Astrocyte of the cerebellum (primary cell): ENCODE measurements around the gene RNASEH2B.

Experiments used
- DNase-seq: peaks from one replicate; pipeline ENCODE4 v3.0.0-alpha.2; 2011; ENCODE audit warnings: low read depth
- H3K4me3 ChIP-seq: 2 replicates; pipeline ENCODE4 v1.5.1; 2011; ENCODE audit warnings: mild to moderate bottlenecking, low read depth, low read length, moderate library complexity
- CTCF ChIP-seq: IDR thresholded peaks from 2 replicates; pipeline ENCODE4 v1.5.1; 2012; ENCODE audit warnings: low read length, low read depth, moderate library complexity, mild to moderate bottlenecking; ENCODE audit errors: missing control alignments
- in situ Hi-C: cut with HindIII; loops from 2 replicates; pipeline ENCODE4 v1.10.0; 2017; ENCODE audit warnings: low sequenced_read_pairs

The RNASEH2B gene

GRCh38 chr13:51004111-51004865, 94.7 kb downstream of the RNASEH2B start:
- TF ChIP-seq CTCF: no peak
- in situ Hi-C loops: no loop called here
- H3K4me3 ChIP-seq: no peak overlapping the region
- DNase-seq: no peak

GRCh38 chr13:51004918-51005460, 95.4 kb downstream of the RNASEH2B start:
- in situ Hi-C loops: no loop called here
- TF ChIP-seq CTCF: no peak

GRCh38 chr13:51005566-51005965, 96.0 kb downstream of the RNASEH2B start:
- no peak for DNase-seq
- TF ChIP-seq CTCF: no peak
- H3K4me3 ChIP-seq: no peak overlapping the region
- in situ Hi-C loops: no loop called here

More at GRCh38 chr13:51004918-51005460, 95.4 kb downstream of the RNASEH2B start:
- no peak overlapping the region for H3K4me3 ChIP-seq
- no peak for DNase-seq
